Pancreas (tissue), 10 donors: ENCODE measurements around the gene OR56A3. TPM values are rescaled to one million over a fixed set of nuclear protein-coding genes. Genes with fewer than 3 reads are reported as not detected.

ENCODE experiments used
- ATAC-seq, 4 donors: fragments of 200-7000 bp; cut with Tn5 transposase; one replicate each; pipeline versions ENCODE4 v1.8.0 to v1.9.1; 2020; ENCODE audit warnings: mild to moderate bottlenecking in 4 of 4, moderate library complexity in 4 of 4
- DNase-seq, 6 donors: peaks; one replicate each; pipeline ENCODE4 v3.0.0-alpha.2; 2020
- FAIRE-seq: peaks from 2 replicates; lab custom pipeline; 2012; peaks lifted over from hg19 to GRCh38; lab: Jason Lieb, UNC
- H3K27ac ChIP-seq, 4 donors: fragments of 200-600 bp; sonication (generic); 1 replicate in 3 of 4; 2 replicates in 1 of 4; pipeline versions ENCODE4 v1.5.0 to v1.8.0; 2020
- H3K27me3 ChIP-seq, 4 donors: fragments of 200-600 bp; one replicate each; pipeline ENCODE4 v1.8.0; 2021
- H3K36me3 ChIP-seq, 3 donors: fragments of 200-600 bp; sonication (generic) in 1 of 3; one replicate each; pipeline versions ENCODE4 v1.5.0 to v1.8.0; 2020 to 2021
- H3K4me1 ChIP-seq, 3 donors: fragments of 200-600 bp; one replicate each; pipeline ENCODE4 v1.8.0; 2021
- H3K4me3 ChIP-seq, 4 donors: fragments of 200-600 bp; sonication (generic) in 2 of 4; one replicate each; pipeline versions ENCODE4 v1.5.0 to v1.8.0; 2020 to 2021
- H3K9me3 ChIP-seq, 4 donors: fragments of 200-600 bp; one replicate each; pipeline ENCODE4 v1.8.0; 2021
- WGBS, 2 donors: extraction: QIAGEN DNeasy Blood & Tissue Kit; methylation state at CpG; one replicate each; pipeline ENCODE4 v1.1.7; 2013; 5-methylcytosine and 5-hydroxymethylcytosine counted together
- intact Hi-C, 3 donors: fragments of 100-400 bp; cut with DNase I; formaldehyde crosslinking; loops; one replicate each; pipeline versions ENCODE4 v1.11.1 to v1.14.2; 2022
- polyA plus RNA-seq, 2 donors: library from polyadenylated mRNA; stranded (reverse); fragments of 200-250 nt; gene quantifications; one replicate each; pipeline ENCODE4 v1.2.3, GENCODE V29; 2013
- total RNA-seq, 6 donors: library from RNA; stranded (reverse); fragmentation: NEBNext Ultra II Directional in 4 of 6; extraction: Animal tissue kit (Norgen Biotek cat#: 25700) in 4 of 6; gene quantifications; one replicate each; pipeline versions ENCODE4 v1.2.1 to v1.2.4, GENCODE V29; 2021 to 2023
- TF ChIP-seq, protein P1 (sequence below), 4 donors: fragments of 200-600 bp; sonication (generic) in 3 of 4; IDR thresholded peaks; one replicate each; pipeline versions ENCODE4 v1.5.0 to v1.8.0; 2021; ENCODE audit warnings: antibody characterized with exemption in 4 of 4
- donor health status: healthy with polysubstance abuse.
- donor health status: DM: no; HTN: no; CAD: no; lungs with moderate emphysema.
- donor health status: DM: no; HTN: no; CAD: no.
- donor health status: control.
- donor health status: control.
- donor health status: Bipolar disorder and iron deficiency.
- donor health status: DM: yes; HTN: yes; CAD: no.
- donor health status: DM: no; HTN: no; CAD: no.
- donor health status: DM: no; HTN: no; CAD: no.
- donor health status: DM: yes; HTN: yes; CAD: no.

The OR56A3 gene
- not detected for total RNA-seq
- polyA plus RNA-seq: not detected

GRCh38 chr11:5941951-5942350 is at the start of gene OR56A3:
OR56A3 (plus strand) TSS chr11:5942251; CDS start chr11:5947347, 5,096 bp downstream.
- TF ChIP-seq, protein P1, sequence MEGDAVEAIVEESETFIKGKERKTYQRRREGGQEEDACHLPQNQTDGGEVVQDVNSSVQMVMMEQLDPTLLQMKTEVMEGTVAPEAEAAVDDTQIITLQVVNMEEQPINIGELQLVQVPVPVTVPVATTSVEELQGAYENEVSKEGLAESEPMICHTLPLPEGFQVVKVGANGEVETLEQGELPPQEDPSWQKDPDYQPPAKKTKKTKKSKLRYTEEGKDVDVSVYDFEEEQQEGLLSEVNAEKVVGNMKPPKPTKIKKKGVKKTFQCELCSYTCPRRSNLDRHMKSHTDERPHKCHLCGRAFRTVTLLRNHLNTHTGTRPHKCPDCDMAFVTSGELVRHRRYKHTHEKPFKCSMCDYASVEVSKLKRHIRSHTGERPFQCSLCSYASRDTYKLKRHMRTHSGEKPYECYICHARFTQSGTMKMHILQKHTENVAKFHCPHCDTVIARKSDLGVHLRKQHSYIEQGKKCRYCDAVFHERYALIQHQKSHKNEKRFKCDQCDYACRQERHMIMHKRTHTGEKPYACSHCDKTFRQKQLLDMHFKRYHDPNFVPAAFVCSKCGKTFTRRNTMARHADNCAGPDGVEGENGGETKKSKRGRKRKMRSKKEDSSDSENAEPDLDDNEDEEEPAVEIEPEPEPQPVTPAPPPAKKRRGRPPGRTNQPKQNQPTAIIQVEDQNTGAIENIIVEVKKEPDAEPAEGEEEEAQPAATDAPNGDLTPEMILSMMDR (IDR thresholded peaks at IDR 0.05): no peak
- Histone ChIP-seq H3K9me3 (no peaks in the 10 kb centered on the region), H3K36me3 (no peaks in the 10 kb centered on the region), H3K4me3 (no peak within 1 kb of the TSS), H3K27ac (no peak within 1 kb of the TSS), H3K4me1 (no peaks in the 10 kb centered on the region), H3K27me3 (no peaks in the 10 kb centered on the region)
- FAIRE-seq: no peak
- intact Hi-C loops: no loop called here
- no peak for DNase-seq
- WGBS, 2 donors: 65 to 80% methylated on average over 3 of the region's 3 CpGs
- ATAC-seq: no peak

DNA sequence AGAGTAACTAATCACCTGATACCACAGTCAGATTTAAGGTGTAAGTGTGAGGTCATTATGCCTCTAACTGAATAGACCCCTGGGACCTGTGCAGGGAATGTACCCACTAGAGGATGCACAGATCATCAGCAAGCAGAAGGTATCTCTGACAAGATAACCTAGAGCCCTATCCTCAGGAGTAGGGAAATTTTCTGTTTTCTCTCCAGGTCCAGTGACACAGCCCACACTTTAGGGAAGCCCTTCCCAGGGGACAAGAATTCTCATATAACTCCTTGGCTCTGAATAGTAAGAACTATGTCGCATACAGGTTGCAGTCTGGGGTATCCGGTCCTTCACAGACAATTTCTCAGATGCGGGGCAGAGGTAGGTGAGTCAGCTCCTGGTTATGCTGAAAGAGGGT is 49.1 kb upstream of the OR56A3 start, which contains the start of gene OR52E5:
Gene OR52E5 (plus strand): TSS at position 301 of the 400 bp plus-strand sequence. CDS start 7,569 bp downstream, outside the sequence.
- ATAC-seq: no peak
- Histone ChIP-seq H3K9me3 (no peaks in the 10 kb centered on the region), H3K27me3 (no peaks in the 10 kb centered on the region), H3K27ac (no peak within 1 kb of the TSS), H3K4me1 (no peaks in the 10 kb centered on the region), H3K4me3 (no peak within 1 kb of the TSS), H3K36me3 (no peaks in the 10 kb centered on the region)
- 72 to 73% methylated on average over 3 of the region's 3 CpGs for WGBS, 2 donors
- TF ChIP-seq, protein P1 (IDR thresholded peaks at IDR 0.05): no peak
- intact Hi-C loops: no loop called here
- FAIRE-seq: no peak
- no peak for DNase-seq

- TF ChIP-seq, protein P1 (IDR thresholded peaks at IDR 0.05): no peak
- 67 to 74% methylated on average over 2 of the region's 2 CpGs for WGBS, 2 donors
Measured at GRCh38 chr11:5899534-5899933, 42.5 kb upstream of the OR56A3 start.

GRCh38 chr11:5910540-5910939 is 31.5 kb upstream of the OR56A3 start:
- no peaks in the 10 kb centered on the region for H3K36me3 ChIP-seq
- no peak overlapping the region for H3K4me3 ChIP-seq
- H3K27me3 ChIP-seq: no peaks in the 10 kb centered on the region
- DNase-seq: no peak
- intact Hi-C loops: no loop called here
- WGBS, 2 donors: 40 to 67% methylated on average over 2 of the region's 2 CpGs
- TF ChIP-seq, protein P1 (IDR thresholded peaks at IDR 0.05): no peak
- no peak for ATAC-seq
- no peak for FAIRE-seq
- no peaks in the 10 kb centered on the region for H3K9me3 ChIP-seq
- no peaks in the 10 kb centered on the region for H3K4me1 ChIP-seq
- H3K27ac ChIP-seq: no peak overlapping the region

More at GRCh38 chr11:5899534-5899933, 42.5 kb upstream of the OR56A3 start:
- Histone ChIP-seq H3K27me3 (no peaks in the 10 kb centered on the region), H3K4me1 (no peaks in the 10 kb centered on the region), H3K9me3 (no peaks in the 10 kb centered on the region), H3K4me3 (no peak overlapping the region), H3K27ac (no peak overlapping the region), H3K36me3 (no peaks in the 10 kb centered on the region)
- ATAC-seq (no peak), FAIRE-seq (no peak), DNase-seq (no peak)
- intact Hi-C loops: no loop called here

DNA sequence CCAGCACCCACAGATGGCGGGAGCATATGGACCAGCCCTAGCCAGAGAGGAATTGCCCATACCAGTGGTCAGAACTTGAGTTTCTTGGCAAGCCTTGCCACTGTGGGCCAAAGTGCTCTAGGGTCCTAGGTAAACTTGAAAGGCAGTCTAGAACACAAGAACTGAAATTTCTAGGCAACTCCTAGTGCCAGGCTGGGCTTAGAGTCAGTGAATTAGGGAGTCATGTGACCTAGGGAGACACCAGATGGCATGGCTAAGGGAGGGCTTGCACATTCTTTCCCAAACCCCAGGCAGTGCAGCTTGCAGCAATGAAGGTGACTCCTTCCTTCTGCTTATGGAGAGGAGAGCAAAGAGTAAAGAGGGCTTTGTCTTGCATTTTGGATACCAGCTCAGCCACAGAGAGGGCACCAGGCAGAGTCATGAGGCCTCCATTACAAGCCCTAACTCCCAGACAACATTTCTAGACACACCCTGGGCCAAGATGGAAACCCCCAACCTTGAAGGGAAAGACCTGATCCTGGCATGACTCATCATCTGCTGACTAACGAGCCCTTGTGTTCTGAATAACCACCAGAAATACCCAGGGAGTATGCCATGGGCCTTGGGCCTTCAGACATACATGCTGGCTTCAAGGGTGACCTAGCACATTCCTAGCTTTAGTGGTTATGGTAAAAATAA is 19.2 kb upstream of the OR56A3 start:
- H3K36me3 ChIP-seq: no peaks in the 10 kb centered on the region
- FAIRE-seq: no peak
- WGBS, 2 donors: 59 to 67% methylated on average over 2 of the region's 2 CpGs

More for the DNA sequence above, 19.2 kb upstream of the OR56A3 start:
- intact Hi-C loops: no loop called here
- H3K4me3 ChIP-seq: no peak overlapping the region
- no peaks in the 10 kb centered on the region for H3K27me3 ChIP-seq
- DNase-seq (no peak), ATAC-seq (no peak)
- H3K27ac ChIP-seq: no peak overlapping the region
- TF ChIP-seq, protein P1 (IDR thresholded peaks at IDR 0.05): no peak
- no peaks in the 10 kb centered on the region for H3K9me3 ChIP-seq
- no peaks in the 10 kb centered on the region for H3K4me1 ChIP-seq
